Measurements from ENCODE around the gene FGF18.

DNA sequence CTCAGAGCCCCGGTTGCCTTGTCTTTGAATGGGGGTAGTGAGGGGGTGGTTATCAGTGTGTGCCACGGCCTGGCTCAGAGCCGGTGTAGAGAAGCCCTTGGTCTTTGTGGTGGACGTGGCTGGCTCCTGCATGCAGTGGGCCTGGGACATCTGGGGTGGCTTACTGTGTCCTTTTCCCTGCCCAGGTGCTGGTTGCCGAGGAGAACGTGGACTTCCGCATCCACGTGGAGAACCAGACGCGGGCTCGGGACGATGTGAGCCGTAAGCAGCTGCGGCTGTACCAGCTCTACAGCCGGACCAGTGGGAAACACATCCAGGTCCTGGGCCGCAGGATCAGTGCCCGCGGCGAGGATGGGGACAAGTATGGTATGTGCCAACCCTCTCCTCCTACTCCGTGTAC is 16.5 kb downstream of the FGF18 start:
- TF ChIP-seq CTCF (IDR thresholded peaks at IDR 0.05) (no peak), POLR2A (IDR thresholded peaks at IDR 0.05) (no peak), POLR2AphosphoS5 (IDR thresholded peaks at IDR 0.05) (no peak)
